ENCODE data around the gene SLC38A2.

DNA sequence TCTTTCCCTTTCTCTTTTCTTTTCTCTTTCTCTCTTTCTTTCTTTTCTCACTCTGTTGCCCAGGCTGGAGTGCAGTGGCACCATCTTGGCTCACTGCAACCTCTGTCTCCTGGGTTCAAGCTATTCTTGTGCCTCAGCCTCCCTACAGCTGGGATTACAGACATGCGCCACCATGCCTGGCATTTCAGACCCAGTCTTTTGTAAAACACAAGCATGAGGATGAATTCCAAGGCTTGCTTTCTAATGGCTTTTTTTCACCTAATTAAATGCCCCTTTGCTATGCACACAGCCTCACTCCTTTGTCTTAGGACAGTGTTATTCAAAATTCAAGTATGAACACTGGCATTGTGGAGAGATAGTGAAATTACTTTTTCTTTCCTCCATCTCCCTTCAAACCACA lies 6.0 kb upstream of the SLC38A2 start:
- TF ChIP-seq, protein P1, sequence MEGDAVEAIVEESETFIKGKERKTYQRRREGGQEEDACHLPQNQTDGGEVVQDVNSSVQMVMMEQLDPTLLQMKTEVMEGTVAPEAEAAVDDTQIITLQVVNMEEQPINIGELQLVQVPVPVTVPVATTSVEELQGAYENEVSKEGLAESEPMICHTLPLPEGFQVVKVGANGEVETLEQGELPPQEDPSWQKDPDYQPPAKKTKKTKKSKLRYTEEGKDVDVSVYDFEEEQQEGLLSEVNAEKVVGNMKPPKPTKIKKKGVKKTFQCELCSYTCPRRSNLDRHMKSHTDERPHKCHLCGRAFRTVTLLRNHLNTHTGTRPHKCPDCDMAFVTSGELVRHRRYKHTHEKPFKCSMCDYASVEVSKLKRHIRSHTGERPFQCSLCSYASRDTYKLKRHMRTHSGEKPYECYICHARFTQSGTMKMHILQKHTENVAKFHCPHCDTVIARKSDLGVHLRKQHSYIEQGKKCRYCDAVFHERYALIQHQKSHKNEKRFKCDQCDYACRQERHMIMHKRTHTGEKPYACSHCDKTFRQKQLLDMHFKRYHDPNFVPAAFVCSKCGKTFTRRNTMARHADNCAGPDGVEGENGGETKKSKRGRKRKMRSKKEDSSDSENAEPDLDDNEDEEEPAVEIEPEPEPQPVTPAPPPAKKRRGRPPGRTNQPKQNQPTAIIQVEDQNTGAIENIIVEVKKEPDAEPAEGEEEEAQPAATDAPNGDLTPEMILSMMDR (IDR thresholded peaks at IDR 0.05): no peak
- no peak for TF ChIP-seq POLR2A (IDR thresholded peaks at IDR 0.05)

Measured in lower leg skin (tissue), 3 donors.